Left ventricle myocardium inferior (tissue), 1 donor: ENCODE data around the gene SH3RF1. TPM values are rescaled to one million over a fixed set of nuclear protein-coding genes. Genes with fewer than 3 reads are reported as not detected.
"Not testable (repeated sequence)": the region's sequence is repeated elsewhere in the genome, so short reads cannot be mapped to it uniquely, and the experiment has no call there.

Experiments
- DNase-seq: peaks from one replicate; pipeline ENCODE4 v3.0.0-alpha.2; 2020
- H3K27ac ChIP-seq: fragments of 200-600 bp; replicated peaks from 2 replicates; pipeline ENCODE4 v1.8.0; 2021
- H3K27me3 ChIP-seq: fragments of 200-600 bp; 2 replicates; pipeline ENCODE4 v1.8.0; 2021; ENCODE audit warnings: low read depth
- H3K36me3 ChIP-seq: fragments of 200-600 bp; 2 replicates; pipeline ENCODE4 v1.8.0; 2021
- H3K4me1 ChIP-seq: fragments of 200-600 bp; 2 replicates; pipeline ENCODE4 v1.8.0; 2021
- H3K4me3 ChIP-seq: fragments of 200-600 bp; 2 replicates; pipeline ENCODE4 v1.8.0; 2021; ENCODE audit warnings: mild to moderate bottlenecking, moderate library complexity
- H3K9me3 ChIP-seq: fragments of 200-600 bp; replicated peaks from 2 replicates; pipeline ENCODE4 v1.8.0; 2021
- CTCF ChIP-seq: fragments of 200-600 bp; IDR thresholded peaks from 2 replicates; pipeline ENCODE4 v1.8.0; 2021; ENCODE audit warnings: antibody characterized with exemption, mild to moderate bottlenecking, borderline replicate concordance
- intact Hi-C: fragments of 100-400 bp; cut with micrococcal nuclease; formaldehyde crosslinking; loops from one replicate; pipeline ENCODE4 v1.11.0; 2022
- total RNA-seq: library from RNA; stranded (reverse); fragmentation: NEBNext Ultra II Directional; extraction: Animal tissue kit (Norgen Biotek cat#: 25700); gene quantifications from one replicate; pipeline ENCODE4 v1.2.1, GENCODE V29; 2021
- donor health status: DM: no; HTN: yes; CAD: no; lungs with severe emphysema.

The SH3RF1 gene
- total RNA-seq, 1 donor from 2014 or later, result 8.8 TPM

DNA sequence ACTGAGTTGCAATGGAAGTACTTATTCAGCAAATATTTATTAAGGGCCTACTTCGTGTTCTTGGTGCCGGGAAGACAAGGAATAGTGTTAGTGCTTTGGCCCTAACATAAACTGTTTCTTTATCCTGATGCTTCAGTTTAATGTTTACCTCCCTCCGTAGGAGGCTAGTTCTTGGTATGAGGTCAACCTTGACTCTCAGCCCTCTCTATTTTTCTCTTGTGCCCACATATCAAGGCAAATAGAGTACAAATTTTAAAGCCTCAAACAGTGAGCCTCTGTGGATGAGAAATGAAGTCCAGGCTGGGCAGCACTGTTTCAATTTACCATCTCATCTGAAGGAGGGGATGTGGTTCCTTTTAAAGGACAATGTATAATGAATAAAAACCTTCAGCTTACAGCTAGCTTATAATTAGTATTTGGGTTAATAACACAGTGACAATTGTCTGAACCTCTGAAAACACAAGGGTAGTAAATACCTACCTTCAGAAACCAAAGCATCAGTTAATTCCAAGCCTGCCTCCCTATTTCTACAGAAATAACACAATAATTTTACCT, 68.5 kb downstream of the SH3RF1 start:
- TF ChIP-seq CTCF, result no peak
- peak overlapping the region; percentile 63 for H3K27ac ChIP-seq
- H3K4me3 ChIP-seq, result no peak overlapping the region
- no peaks in the 10 kb centered on the region for H3K9me3 ChIP-seq
- intact Hi-C loops, result no loop called here
- peaks cover 49% of the 10 kb centered on the region for H3K4me1 ChIP-seq
- H3K36me3 ChIP-seq, result no peaks in the 10 kb centered on the region
- no peak for DNase-seq
- H3K27me3 ChIP-seq, result no peaks in the 10 kb centered on the region

GRCh38 chr4:169201222-169202144, 69.3 kb downstream of the SH3RF1 start:
- DNase-seq, result no peak
- TF ChIP-seq CTCF, result no peak
- intact Hi-C loops, result no loop called here
- Histone ChIP-seq H3K27ac (peak overlapping the region; percentile 63), H3K4me1 (peaks cover 49% of the 10 kb centered on the region), H3K9me3 (no peaks in the 10 kb centered on the region), H3K27me3 (no peaks in the 10 kb centered on the region), H3K4me3 (peak overlapping the region; percentile 4), H3K36me3 (no peaks in the 10 kb centered on the region)

DNA sequence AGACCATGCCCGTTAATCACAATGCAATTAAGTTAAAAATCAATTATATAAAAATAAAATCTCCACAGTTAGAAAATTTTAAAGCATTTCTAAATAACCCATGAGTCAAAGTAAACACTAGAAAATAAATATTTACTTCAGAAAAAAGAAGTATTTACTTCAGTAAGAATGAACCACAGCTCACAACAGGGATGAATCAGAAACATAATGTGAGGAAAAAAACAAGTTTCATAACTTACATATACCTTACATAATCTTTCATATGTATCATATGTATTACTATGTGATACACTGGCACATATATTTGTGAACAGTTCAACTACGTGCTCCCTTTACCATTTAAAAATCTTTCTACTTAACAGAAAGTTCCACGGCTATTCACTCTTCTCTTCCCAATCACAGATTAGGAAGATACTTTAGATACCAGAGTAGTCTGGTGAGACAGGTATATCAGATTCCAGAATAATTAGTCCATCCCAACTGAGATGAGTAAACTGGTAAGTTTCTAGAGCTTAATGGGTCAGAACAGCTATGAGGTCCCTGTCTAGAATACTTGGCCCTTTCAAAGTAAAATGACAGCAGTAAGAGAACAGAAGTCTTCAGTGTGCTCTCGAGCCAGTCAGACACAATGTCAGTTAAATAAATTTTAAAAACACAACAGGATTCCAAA, 70.3 kb downstream of the SH3RF1 start:
- H3K27me3 ChIP-seq, result no peaks in the 10 kb centered on the region
- TF ChIP-seq CTCF, result no peak
- no peaks in the 10 kb centered on the region for H3K36me3 ChIP-seq
- peak overlapping the region; percentile 4 for H3K4me3 ChIP-seq
- DNase-seq, result no peak
- H3K27ac ChIP-seq, result peak overlapping the region; percentile 63
- peaks cover 49% of the 10 kb centered on the region for H3K4me1 ChIP-seq
- intact Hi-C loops, result no loop called here
- H3K9me3 ChIP-seq, result peaks cover under 1% of the 10 kb centered on the region

GRCh38 chr4:169199184-169199583, 71.6 kb downstream of the SH3RF1 start:
- no peak for TF ChIP-seq CTCF
- DNase-seq, result no peak
- Histone ChIP-seq H3K4me1 (peaks cover 37% of the 10 kb centered on the region), H3K9me3 (peaks cover 12% of the 10 kb centered on the region), H3K27ac (no peak overlapping the region), H3K36me3 (no peaks in the 10 kb centered on the region), H3K27me3 (no peaks in the 10 kb centered on the region), H3K4me3 (no peak overlapping the region)
- intact Hi-C loops, result no loop called here

DNA sequence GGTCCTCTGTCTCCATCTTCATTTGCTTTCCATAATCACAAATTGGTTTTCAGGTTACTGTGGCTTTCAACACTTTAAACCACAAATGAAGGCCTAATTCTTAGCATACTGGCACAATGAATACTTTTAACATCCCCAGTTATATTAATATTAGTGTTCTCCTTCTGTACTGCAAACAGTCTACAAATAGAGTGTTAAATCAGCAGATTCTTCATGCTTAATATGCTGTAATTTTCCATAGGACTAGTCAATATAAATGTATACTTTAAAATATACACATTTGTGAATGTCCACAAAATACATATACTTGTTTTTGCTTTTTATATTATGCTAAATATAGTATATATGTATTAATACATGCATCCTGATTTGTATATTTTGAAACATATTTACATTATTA, 72.6 kb downstream of the SH3RF1 start:
- H3K36me3 ChIP-seq, result no peaks in the 10 kb centered on the region
- TF ChIP-seq CTCF, result no peak
- peaks cover 12% of the 10 kb centered on the region for H3K9me3 ChIP-seq
- H3K4me1 ChIP-seq, result peaks cover 31% of the 10 kb centered on the region
- DNase-seq, result no peak
- intact Hi-C loops, result no loop called here
- H3K27ac ChIP-seq, result no peak overlapping the region
- H3K4me3 ChIP-seq, result no peak overlapping the region
- no peaks in the 10 kb centered on the region for H3K27me3 ChIP-seq

DNA sequence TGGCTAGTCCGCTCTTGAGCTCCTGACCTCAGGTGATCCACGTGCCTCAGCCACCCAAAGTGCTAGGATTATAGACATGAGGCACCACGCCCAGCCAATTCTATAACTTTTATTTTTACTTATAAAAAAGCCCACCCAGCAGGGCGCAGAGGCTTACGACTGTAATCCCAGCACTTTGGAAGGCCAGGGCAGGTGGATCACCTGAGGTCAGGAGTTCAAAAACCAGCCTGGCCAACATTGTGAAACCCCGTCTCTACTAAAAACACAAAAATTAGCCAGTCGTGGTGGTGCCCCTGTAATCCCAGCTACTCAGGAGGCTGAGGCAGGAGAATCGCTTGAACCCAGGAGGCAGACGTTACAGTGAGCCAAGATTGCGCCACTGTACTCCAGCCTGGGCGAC, 73.5 kb downstream of the SH3RF1 start:
- H3K4me1 ChIP-seq, result peaks cover 23% of the 10 kb centered on the region
- H3K36me3 ChIP-seq, H3K27ac ChIP-seq, DNase-seq, H3K27me3 ChIP-seq, H3K4me3 ChIP-seq, intact Hi-C loops: not testable (repeated sequence)
- H3K9me3 ChIP-seq, result peaks cover 15% of the 10 kb centered on the region
